Measurements from ENCODE around the gene BLNK.
"Not testable (repeated sequence)": the region's sequence is repeated elsewhere in the genome, so short reads cannot be mapped to it uniquely, and the experiment has no call there.

BLNK gene

GRCh38 chr10:96218826-96219225 lies 52.5 kb downstream of the BLNK start:
- DNase-seq: no peak

- DNase-seq: no peak
Measured at GRCh38 chr10:96217711-96218110, 53.7 kb downstream of the BLNK start.

- no peak for DNase-seq
Measured at GRCh38 chr10:96216775-96217174, 54.6 kb downstream of the BLNK start.

- no peak for DNase-seq
Measured at GRCh38 chr10:96212911-96213310, 58.5 kb downstream of the BLNK start.

GRCh38 chr10:96211764-96212163 lies 59.6 kb downstream of the BLNK start:
- no peak for DNase-seq

GRCh38 chr10:96208946-96209345 lies 62.4 kb downstream of the BLNK start:
- DNase-seq: no peak

GRCh38 chr10:96208271-96208670 lies 63.1 kb downstream of the BLNK start:
- no peak for DNase-seq

- DNase-seq: no peak
Measured at GRCh38 chr10:96205580-96205979, 65.8 kb downstream of the BLNK start.

GRCh38 chr10:96201525-96201924 lies 69.8 kb downstream of the BLNK start:
- DNase-seq: no peak

GRCh38 chr10:96189505-96189904 lies 81.9 kb downstream of the BLNK start:
- not testable (repeated sequence) for DNase-seq

- DNase-seq: no peak
Measured at GRCh38 chr10:96188916-96189315, 82.5 kb downstream of the BLNK start.

- DNase-seq: no peak
Measured at GRCh38 chr10:96188421-96188820, 82.9 kb downstream of the BLNK start.

GRCh38 chr10:96176985-96177384 lies 94.4 kb downstream of the BLNK start:
- DNase-seq: no peak

GRCh38 chr10:96172666-96173065 lies 98.7 kb downstream of the BLNK start:
- no peak for DNase-seq

- no peak for DNase-seq
Measured at GRCh38 chr10:96170230-96170629, 101.1 kb downstream of the BLNK start.

GRCh38 chr10:96168546-96168945 lies 102.8 kb downstream of the BLNK start:
- no peak for DNase-seq

- no peak for DNase-seq
Measured at GRCh38 chr10:96165726-96166125, 105.6 kb downstream of the BLNK start.

- DNase-seq: peak; percentile 1 to 6
Measured at GRCh38 chr10:96153070-96153469, 118.3 kb downstream of the BLNK start.

- no peak for DNase-seq
Measured at GRCh38 chr10:96152437-96152836, 118.9 kb downstream of the BLNK start.

All from activated CD4-positive, alpha-beta T cell treated with anti-CD3 and anti-CD28 coated beads, Interleukin-2, amount 50 U/mL, for 48 hours (primary cell).